ENCODE measurements around the gene SAMHD1. TPM values are rescaled to one million over a fixed set of nuclear protein-coding genes. Genes with fewer than 3 reads are reported as not detected.
A peak's percentile ranks its signal among the peaks of the same experiment; 100 is the strongest.
"Not testable (repeated sequence)": the region's sequence is repeated elsewhere in the genome, so short reads cannot be mapped to it uniquely, and the experiment has no call there.

Gene SAMHD1
- polyA plus RNA-seq, 4 donors = 21.4 to 28.3 (median 23.1) TPM

DNA sequence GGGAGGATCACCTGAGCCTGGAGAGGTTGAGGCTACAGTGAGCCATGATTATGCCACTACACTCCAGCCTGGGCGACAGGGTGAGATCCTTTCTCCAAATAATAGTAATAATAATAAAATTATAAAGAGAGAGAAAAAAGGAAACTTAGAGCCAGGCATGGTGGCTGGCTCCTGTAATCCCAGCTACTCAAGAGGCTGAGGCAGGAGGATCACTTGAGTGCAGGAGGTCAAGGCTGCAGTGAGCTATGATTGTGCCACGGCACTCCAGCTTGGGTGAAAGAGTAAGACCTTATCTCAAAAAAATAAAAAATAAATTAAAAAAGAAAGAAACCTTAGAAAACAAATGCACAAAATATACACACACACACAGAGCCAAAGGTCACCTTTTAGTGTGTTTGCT, 5.2 kb upstream of the SAMHD1 start:
- no peak for DNase-seq (ENCODE audit: low read depth in 4 of 4, low spot score in 2 of 4)

DNA sequence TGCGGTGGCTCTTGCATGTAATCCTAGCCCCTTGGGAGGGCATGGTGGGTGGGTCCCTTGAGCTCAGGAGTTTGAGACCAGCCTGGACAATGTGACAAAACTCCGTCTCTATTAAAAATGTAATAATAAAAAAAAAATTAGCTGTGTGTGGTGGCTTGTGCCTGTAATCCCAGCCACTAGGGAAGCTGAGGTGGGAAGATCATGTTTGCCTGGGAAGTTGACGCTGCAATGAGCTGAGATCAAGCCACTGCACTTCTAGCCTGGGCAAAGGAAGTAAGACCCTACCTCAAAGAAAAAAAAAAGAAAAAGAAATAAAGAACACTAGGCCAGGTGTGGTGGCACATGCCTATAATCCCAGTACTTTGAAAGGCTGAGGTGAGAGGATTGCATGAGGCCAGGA, 4.5 kb upstream of the SAMHD1 start:
- DNase-seq (ENCODE audit: low read depth in 4 of 4, low spot score in 2 of 4) = no peak

DNA sequence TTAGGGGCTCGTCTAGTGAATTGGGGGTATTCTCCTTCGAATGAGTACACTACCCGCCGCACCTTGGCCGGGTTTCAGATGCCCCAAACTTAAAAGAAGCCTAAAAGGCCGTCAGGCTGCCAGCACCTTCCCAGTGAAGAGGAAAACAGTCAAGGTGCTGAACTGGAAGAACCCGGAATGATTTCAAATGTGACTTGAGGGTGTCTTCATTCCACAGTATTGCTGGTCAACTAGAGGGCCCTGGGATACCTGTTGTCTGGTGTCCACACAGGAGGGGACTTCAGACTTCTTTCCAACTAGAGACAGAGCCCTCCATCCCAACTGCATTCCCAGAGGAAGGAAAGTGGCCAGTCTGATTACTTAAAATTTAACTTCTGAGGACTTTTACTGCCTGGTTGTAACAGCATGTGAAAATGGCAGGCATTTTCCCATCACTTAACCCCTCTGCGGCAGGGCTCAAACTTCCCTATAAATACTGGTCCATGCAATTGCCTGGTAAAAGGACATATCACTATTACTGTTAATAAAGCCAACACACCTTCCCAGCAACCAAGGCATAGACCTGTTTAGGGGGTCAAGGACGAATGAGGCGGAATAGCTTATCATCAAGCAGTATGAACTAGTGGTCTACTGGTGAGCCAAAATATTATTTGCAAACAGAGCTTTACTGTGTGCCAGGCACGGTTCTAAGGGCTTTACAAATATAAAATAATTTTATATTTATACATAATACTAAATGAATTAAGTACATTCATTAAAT, 651 bp upstream of the SAMHD1 start:
- no peak for DNase-seq (ENCODE audit: low read depth in 4 of 4, low spot score in 2 of 4)

DNA sequence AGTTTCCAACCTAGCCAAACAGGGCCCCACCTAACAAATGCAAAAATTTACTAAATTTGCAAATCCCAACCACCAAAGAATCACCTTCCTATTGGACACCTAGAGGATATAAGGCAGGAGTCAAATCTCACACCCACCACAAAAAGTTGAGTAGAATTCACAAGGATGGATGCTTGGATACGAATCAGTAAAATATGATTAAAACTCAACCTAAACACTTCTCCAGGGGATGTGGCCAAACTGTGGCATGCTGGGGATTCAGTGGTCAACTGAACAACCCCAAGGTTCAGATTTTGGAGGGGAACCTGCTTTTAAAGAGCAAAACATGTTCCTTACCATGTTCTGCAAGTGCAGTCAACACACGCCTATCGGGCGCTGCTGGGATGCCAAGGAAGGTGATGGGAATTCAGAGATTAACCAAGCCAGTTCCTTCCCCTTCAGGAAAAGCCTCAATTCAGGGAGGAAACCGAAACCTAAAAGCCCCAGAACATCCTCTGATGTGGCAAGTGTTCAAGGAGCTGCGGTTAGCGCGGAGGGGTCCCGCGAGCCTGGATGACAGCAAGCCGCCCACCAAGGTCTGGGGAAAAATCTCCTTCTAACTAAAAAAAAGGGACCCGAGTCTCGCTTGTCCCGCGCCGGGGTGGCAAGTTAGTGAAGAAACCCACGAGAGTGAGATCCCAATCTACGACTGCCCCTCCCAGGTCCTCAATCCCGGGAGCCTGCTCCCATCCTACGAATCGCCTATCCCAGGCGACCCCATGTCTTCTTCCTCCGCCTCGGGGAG, 902 bp downstream of the SAMHD1 start:
- no peak for DNase-seq (ENCODE audit: low read depth in 4 of 4, low spot score in 2 of 4)

DNA sequence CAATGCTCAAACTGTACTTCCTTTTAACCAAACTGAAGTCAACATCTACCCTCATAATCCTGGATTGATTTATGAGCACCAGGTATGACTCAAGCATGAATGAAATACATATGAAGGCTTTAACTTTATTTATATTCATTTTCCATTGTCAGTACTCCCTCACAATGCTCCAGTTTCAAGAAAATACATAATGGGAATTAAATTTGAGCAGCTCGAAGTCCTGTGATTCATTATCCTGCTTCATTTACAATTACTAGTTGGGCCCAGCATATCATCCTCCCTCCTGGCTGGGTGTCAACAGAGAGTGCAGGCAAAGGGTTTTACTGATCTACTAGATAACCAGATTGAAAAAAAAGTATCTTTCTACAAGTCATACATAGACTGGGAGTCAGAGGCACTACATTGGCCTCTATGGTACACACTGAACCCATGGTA, 10.1 kb downstream of the SAMHD1 start:
- DNase-seq (ENCODE audit: low read depth in 4 of 4, low spot score in 2 of 4) = no peak

DNA sequence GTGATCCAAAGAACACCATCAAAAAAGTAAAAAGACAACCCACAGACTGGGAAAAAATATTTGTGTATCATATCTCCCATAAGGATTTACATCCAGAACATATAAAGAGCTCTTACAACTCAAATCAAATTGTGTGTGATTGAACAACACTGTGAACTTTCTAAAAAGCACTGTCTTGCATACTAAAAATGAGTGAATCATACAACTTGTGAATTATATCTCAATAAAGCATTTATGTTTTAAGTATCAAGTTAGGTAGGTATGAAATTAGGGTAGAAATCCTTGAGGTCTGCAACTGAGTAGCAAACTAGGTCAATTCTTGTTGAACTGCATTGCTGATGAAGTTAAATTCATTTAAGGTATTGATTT, 14.1 kb downstream of the SAMHD1 start:
- DNase-seq (ENCODE audit: low read depth in 4 of 4, low spot score in 2 of 4) = no peak

DNA sequence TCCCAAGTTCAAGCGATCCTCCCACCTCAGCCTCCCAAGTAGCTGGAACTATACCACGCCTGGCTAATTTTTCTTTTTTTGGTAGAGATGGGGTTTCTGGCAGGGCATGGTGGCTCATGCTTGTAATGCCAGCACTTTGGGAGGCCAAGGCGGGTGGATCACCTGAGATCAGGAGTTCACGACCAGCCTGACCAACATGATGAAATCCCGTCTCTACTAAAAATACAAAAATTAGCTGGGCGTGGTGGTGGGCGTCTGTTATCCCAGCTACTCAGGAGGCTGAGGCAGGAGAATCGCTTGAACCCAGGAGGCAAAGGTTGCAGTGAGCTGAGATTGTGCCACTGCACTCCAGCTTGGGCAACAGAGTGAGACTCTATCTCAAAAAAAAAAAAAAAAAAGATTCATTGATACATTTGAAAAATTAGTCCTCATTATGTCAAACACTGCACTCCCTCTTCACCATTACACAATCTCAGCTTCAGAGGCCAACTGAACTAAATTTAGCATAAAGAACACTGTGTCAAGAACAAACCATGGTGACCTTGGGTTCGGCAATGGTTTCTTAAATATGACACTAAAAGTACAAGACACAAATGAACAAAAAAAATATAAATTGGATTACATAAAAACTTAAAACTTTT, 14.6 kb downstream of the SAMHD1 start:
- DNase-seq (ENCODE audit: low read depth in 4 of 4, low spot score in 2 of 4) = not testable (repeated sequence)

DNA sequence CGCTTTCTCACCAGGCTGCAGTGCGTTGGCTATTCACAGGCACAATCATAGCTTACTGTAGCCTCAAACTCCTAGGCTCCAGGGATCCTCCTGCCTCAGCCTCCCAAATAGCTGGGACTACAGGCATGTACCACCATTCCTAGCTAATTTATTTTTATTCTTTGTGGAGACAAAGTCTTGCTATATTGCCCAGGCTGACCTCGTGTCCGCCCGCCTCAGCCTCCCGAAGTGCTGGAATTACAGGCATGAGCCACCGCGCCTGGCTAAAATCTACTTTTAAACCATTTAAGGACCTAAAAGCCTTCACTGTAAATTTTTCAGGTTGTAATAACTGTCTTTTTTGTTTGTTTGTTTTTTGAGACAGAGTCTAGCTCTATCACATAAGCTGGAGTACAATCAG, 15.2 kb downstream of the SAMHD1 start:
- DNase-seq (ENCODE audit: low read depth in 4 of 4, low spot score in 2 of 4) = no peak

DNA sequence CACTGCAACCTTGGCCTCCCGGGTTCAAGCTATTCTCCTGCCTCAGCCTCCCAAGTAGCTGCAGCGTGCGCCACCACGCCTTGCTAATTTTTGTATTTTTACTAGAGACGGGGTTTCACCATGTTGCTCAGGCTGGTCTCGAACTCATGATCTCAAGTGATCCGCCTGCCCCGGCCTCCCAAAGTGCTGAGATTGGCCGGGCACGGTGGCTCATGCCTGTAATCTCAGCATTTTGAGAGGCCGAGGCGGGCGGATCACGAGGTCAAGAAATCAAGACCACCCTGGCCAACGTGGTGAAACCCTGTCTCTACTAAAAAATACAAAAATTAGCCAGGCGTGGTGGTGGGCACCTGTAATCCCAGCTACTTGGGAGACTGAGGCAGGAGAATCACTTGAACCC, 17.9 kb downstream of the SAMHD1 start:
- DNase-seq (ENCODE audit: low read depth in 4 of 4, low spot score in 2 of 4) = not testable (repeated sequence)

DNA sequence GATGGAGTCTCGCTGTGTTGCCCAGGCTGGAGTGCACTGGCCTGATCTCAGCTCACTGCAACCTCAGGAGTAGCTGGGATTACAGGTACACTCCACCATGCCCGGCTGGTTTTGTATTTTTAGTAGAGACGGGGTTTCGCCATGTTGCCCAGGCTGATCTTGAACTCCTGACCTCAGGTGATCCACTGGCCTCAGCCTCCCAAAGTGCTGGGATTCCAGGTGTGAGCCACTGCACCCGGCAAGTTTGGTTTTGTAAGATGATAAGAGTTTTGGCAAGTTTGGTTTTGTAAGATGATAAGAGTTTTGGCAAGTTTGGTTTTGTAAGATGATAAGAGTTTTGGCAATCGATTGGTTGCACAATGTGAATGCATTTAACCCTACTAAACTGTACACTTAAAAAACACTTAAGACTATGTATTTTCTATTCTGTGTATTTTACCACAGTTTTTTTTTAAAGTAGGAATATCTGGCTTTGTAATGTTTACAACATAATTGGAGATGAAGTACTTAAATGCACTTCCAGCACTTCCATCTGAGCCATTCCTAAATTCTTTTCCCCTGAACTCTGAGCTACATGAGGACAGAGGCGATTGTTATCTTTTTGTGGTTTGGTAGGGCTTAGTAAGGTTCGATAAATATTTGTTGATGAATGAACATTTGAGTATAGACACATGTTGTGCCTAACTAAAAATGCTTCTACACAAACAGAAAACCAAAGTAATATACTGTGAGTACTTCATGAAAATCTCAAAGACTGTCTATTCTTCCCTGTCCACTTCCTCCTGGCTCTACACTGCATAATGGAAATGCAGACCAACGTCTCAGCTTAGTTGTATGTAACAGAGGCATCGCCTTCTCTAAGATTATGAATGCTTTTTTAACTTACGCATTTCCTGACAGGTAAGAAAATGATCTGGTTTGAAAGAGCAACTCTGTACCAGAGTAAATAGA, 18.8 kb downstream of the SAMHD1 start:
- DNase-seq (ENCODE audit: low read depth in 4 of 4, low spot score in 2 of 4) = no peak

DNA sequence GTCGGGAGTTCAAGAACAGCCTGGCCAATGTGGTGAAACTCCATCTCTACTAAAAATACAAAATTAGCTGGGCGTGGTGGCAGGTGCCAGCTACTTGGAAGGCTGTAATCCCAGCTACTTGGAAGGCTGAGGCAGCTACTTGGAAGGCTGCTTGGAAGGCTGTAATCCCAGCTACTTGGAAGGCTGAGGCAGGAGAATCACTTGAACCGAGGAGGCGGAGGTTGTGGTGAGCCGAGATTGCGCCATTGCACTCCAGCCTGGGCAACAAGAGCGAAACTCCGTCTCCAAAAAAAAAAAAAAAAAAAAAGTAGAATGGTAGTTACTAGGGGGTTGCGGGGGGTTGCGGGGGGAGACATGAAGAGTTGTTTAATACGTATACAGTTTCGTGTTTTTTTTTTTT, 19.4 kb downstream of the SAMHD1 start:
- not testable (repeated sequence) for DNase-seq (ENCODE audit: low read depth in 4 of 4, low spot score in 2 of 4)

DNA sequence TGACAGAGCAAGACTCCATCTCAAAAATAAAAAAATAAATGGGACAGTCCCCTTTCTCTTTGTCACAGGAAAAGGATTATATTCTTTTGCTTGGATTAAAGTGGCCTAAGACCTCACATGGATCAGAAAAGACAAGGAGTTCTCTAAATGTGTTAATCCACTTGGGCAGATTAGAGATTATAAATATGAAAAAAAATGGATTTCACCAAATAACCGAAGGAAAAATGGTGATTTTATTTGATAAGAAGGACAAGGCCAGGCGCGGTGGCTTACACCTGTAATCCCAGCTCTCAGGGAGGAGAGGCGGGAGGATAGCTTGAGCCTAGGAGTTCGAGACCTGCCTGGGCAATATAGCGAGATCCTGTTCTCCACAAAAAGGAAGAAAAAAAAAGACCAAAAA, 21.8 kb downstream of the SAMHD1 start:
- no peak for DNase-seq (ENCODE audit: low read depth in 4 of 4, low spot score in 2 of 4)

DNA sequence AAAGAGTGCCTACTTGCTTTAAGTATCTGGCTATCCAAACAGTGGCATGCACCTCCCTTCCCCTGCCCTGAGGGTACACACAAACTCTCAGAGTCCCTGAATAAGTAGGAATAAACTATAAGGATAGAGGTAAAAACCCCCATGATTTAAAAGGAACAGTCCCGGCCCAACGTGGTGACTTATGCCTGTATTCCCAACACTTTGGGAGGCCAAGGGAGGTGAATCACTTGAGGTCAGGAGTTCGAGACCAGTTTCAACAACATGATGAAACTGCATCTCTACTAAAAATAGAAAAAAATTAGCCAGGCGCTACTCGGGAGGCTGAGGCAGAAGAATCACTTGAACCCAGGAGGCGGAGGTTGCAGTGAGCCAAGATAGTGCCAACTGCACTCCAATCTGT, 22.2 kb downstream of the SAMHD1 start:
- DNase-seq (ENCODE audit: low read depth in 4 of 4, low spot score in 2 of 4) = no peak

DNA sequence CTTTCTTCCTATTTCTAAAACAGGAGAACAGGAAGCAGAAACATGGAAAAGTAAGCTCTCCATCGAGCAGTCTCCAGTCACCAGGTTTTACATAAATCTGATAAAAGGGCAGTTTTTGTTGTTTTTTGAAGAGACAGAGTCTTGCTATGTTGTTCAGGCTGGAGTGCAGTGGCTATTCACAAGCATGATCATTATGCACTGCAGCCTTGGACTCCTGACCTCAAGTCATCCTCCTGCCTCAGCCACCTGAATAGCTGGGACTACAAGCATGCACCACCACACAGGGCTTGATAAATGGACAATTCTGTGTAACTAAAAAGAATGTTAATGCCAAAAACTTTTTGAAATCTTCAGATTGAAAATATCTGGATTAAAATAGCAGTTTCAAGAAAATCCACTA, 23.8 kb downstream of the SAMHD1 start:
- no peak for DNase-seq (ENCODE audit: low read depth in 4 of 4, low spot score in 2 of 4)

DNA sequence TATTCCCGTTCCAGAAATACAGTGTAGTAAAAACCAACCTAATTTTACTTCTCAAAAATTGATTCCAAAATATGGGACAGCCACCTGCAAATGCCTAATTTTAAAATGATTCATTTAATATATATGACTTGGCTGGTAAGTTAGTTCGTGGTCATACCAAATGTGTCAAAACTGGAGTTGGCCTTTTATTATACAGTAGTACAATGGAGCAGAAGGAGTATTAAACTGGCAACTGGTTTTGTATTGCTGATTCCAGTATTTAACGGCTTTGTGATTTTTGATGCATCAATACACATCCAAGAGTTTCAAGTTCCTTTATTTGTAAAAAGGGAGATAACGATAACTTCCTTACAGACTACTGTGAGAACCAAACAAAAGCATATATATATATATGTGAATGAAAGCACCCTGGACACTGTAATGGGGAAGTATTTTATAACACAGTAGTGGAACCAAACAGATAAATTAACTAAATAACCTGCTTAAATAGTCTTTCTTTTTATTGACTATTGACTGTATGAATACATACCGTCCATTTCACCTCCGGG, 24.8 kb downstream of the SAMHD1 start:
- no peak for DNase-seq (ENCODE audit: low read depth in 4 of 4, low spot score in 2 of 4)

DNA sequence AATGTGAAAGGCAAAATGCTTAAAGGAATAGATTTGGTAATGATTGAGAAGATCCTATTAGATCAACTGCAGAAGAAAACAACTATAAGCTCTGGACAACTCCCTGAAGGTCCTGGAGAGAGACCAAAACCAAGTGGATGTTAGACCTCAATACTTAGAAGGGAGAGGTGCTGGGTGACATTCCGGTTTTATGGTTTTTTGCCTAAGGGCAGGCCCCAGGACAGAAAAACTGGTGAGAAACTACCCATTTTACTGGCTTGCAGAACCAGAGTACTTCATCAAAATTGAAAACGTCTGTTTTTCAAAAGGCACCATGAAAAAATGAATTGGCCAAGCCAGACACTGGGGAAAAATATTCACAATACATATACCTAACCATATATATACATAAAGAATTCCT, 26.3 kb downstream of the SAMHD1 start:
- DNase-seq (ENCODE audit: low read depth in 4 of 4, low spot score in 2 of 4) = no peak

DNA sequence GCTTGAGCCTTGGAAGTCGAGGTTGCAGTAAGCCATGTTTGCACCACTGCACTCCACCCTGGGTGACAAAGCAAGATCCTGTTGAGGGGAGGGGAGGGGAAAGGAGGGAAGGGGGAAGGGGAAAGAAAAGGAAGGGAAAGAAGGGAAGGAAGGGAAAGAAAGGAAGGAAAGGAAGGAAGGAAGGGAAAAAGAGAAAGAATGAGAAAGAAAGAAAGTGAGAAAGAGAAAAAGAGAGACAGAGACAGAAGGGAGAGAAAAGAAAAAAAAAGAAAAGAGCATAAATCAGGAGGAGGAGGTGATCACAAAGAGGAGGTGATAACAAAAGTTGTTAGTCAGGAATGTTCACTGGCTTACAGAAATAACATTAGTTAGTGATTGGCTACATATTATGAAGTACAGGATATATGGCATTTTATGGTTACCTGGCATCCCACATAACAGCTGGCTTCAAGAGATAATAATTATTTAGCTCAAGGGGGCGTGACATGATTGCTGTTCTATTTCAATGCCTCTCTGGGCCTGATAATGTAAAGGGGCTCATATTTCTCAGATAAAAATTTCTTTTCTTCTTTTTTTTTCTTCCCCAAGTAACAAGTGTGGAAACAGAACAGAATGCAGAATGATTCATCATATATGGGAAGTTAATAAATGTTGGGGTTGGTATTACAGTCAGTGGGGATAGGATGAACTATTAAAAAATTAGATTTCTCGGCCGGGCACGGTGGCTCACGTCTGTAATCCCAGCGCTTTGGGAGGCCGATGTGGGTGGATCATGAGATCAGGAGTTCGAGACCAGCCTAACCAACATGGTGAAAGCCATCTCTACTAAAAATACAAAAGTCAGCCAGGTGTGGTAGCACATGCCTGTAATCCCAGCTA, 27.1 kb downstream of the SAMHD1 start:
- DNase-seq (ENCODE audit: low read depth in 4 of 4, low spot score in 2 of 4) = no peak

DNA sequence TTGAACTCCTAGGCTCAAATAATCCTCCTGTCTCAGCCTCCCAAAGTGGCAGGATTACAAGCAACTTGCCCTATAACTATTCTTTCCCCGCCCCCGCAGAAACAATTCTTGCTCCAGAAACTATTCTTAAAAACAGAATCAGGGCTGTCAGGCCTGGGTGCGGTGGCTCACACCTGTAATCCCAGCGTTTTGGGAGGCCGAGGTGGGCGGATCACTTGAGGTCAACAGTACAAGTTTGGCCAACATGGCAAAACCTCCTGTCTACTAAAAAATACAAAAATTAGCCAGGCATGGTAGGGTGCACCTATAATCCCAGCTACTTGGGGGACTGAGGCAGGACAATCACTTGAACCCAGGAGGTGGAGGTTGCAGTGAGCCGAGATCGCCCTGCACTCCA, 31.2 kb downstream of the SAMHD1 start:
- no peak for DNase-seq (ENCODE audit: low read depth in 4 of 4, low spot score in 2 of 4)

DNA sequence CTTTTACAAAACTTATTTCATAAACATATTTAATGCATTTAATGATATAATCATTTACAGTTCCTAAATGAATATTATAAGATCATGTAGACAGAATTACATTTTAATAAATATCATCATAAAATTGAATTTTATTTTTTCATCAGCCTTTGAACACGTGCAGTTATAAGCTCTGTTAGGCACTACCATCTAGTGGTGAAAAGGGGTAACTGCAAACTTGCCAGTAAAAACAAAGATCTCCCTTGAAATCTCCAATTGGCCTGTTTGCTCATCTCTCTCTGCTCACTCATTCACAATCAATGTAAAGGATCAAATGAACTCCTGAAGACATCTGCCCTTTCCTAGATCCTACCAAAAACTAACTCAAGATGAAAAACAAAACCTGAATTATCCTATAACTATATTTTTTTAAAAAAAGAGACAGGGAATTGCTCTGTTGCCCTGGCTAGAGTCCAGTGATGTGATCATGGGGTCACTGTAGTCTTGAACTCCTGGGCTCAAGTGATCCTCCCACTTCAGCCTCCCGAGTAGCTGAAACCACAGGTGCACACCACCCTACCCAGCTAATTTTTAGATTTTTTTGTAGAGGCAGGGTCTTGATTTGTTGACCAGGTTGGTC, 31.7 kb downstream of the SAMHD1 start:
- peak in 1 of 4 donors; percentile 45 for DNase-seq (ENCODE audit: low read depth in 4 of 4, low spot score in 2 of 4)

All from left renal cortex interstitium (tissue), 4 donors.